ENCODE measurements around the gene PCDHGC4. TPM values are rescaled to one million over a fixed set of nuclear protein-coding genes. Genes with fewer than 3 reads are reported as not detected.

Gene PCDHGC4
- total and polyA plus RNA-seq, 9 donors, result 0.22 to 4.5 (median 2.3) TPM

- H3K27ac ChIP-seq, result no peak overlapping the region
- DNase-seq, result no peak
- H3K27me3 ChIP-seq, result no peaks in the 10 kb centered on the region
- TF ChIP-seq EP300 (IDR thresholded peaks at IDR 0.05) (no peak), CTCF (IDR thresholded peaks at IDR 0.05) (no peak), POLR2A (IDR thresholded peaks at IDR 0.05) (no peak)
- peaks cover 4% of the 10 kb centered on the region for H3K4me1 ChIP-seq (ENCODE audit: insufficient read depth)
- WGBS, 3 donors, result 88 to 94% (median 89%) methylated on average over 13 of the region's 13 CpGs
- intact Hi-C loops (cut with DNase I), result no loop called here
- no peaks in the 10 kb centered on the region for H3K9me3 ChIP-seq
- no peaks in the 10 kb centered on the region for H3K36me3 ChIP-seq
- no peak overlapping the region for H3K4me3 ChIP-seq
Measured at GRCh38 chr5:141490771-141491170, 5.9 kb downstream of the PCDHGC4 start.

DNA sequence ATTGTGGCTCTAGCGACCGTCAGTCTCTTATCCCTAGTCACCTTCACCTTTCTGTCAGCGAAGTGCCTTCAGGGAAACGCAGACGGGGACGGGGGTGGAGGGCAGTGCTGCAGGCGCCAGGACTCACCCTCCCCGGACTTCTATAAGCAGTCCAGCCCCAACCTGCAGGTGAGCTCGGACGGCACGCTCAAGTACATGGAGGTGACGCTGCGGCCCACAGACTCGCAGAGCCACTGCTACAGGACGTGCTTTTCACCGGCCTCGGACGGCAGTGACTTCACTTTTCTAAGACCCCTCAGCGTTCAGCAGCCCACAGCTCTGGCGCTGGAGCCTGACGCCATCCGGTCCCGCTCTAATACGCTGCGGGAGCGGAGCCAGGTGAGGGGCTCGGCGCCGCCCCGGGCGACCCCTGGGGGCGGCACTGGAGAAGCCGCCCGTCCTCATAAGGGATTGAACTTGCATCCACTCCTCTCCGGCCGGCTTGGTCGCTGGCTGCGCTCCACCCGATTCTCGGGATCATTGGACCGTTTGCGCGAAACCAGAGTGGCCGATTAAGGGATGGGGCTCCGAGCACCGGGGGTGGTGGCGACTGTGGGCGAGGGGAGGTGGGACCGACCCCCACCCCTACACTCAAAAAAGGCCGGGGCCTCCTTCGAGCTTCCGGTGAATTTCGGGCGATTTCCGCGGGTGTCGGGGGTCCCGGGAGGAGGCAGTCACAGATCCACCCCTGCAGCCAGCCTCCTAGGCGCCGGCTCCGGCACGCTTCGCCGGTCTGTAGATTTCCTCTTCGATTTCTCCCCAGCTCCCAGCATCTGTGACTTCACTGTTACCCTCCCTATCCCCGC is 6.7 kb downstream of the PCDHGC4 start:
- no peaks in the 10 kb centered on the region for H3K9me3 ChIP-seq
- 77 to 82% (median 80%) methylated on average over 62 to 66 of the region's 66 CpGs for WGBS, 3 donors
- no peak overlapping the region for H3K27ac ChIP-seq
- DNase-seq, result no peak
- H3K4me1 ChIP-seq (ENCODE audit: insufficient read depth), result peaks cover 4% of the 10 kb centered on the region
- no peaks in the 10 kb centered on the region for H3K36me3 ChIP-seq
- no peak overlapping the region for H3K4me3 ChIP-seq
- no peaks in the 10 kb centered on the region for H3K27me3 ChIP-seq
- TF ChIP-seq POLR2A (IDR thresholded peaks at IDR 0.05), result no peak
- no peak for TF ChIP-seq EP300 (IDR thresholded peaks at IDR 0.05)
- TF ChIP-seq CTCF (IDR thresholded peaks at IDR 0.05), result no peak
- intact Hi-C loops (cut with DNase I), result no loop called here

GRCh38 chr5:141492168-141492885 is 7.5 kb downstream of the PCDHGC4 start:
- intact Hi-C loops (cut with DNase I), result no loop called here
- no peak for DNase-seq
- TF ChIP-seq POLR2A (IDR thresholded peaks at IDR 0.05) (no peak), CTCF (IDR thresholded peaks at IDR 0.05) (no peak), EP300 (IDR thresholded peaks at IDR 0.05) (no peak)
- no peaks in the 10 kb centered on the region for H3K36me3 ChIP-seq
- no peak overlapping the region for H3K27ac ChIP-seq
- H3K27me3 ChIP-seq, result no peaks in the 10 kb centered on the region
- H3K9me3 ChIP-seq, result no peaks in the 10 kb centered on the region
- H3K4me3 ChIP-seq, result no peak overlapping the region
- peaks cover 4% of the 10 kb centered on the region for H3K4me1 ChIP-seq (ENCODE audit: insufficient read depth)
- whole genome bisulfite sequencing, 3 donors, result 82 to 86% (median 86%) methylated on average over 63 to 68 of the region's 68 CpGs

DNA sequence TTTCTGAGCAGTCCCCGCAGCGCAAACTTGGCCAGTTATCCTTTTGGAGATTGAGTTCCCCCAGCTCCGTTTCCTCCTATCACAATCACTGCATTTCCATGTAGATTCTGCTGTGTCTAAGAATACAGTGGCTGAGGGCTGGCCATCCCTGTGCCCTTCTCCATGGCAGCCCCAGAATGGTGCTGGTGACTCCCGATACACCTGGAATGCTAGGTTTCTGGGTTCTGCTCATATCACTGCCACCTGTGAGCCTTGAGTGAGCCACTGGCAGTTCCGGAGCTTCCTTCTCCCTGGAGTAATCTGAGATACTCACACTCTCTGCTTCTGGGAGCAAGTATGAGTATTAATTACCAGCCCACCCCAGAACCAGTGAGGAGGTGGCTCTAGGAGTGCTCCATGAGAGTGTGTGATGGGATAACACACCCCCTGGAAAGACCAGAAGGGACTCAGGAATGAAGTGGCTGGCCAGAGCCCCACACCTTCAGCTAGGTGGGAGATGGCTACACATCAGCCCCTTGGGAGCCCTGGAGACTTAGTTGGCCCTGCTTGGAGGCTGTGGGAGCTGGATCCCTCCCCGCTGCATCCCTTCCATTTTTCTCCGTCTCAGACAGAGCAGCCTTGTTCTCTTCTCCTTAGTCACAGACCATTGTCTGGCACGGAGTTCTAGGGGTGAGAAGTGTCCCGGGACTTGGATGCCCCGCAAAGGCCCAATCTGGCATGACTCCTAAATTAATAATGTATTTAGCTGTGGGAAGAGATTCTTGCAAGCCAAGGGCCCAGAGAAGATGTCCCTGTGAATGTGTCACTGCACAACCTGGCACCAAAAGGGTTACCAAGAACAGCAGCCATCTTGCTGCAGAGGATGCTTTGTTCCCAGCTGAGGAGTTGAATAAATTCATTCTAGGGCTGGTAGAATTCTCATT is 8.9 kb downstream of the PCDHGC4 start:
- no peak for DNase-seq
- Histone ChIP-seq H3K36me3 (no peaks in the 10 kb centered on the region), H3K4me1 (ENCODE audit: insufficient read depth) (peaks cover 4% of the 10 kb centered on the region), H3K9me3 (no peaks in the 10 kb centered on the region), H3K4me3 (no peak overlapping the region), H3K27ac (peak overlapping the region; percentile 21 to 38), H3K27me3 (no peaks in the 10 kb centered on the region)
- TF ChIP-seq EP300 (IDR thresholded peaks at IDR 0.05), result no peak
- no peak for TF ChIP-seq POLR2A (IDR thresholded peaks at IDR 0.05)
- TF ChIP-seq CTCF (IDR thresholded peaks at IDR 0.05), result no peak
- 58 to 69% (median 65%) methylated on average over 10 of the region's 10 CpGs for WGBS, 3 donors
- intact Hi-C loops (cut with DNase I), result no loop called here
